IMR-90 (cell line): ENCODE data around the gene AKT2. TPM values are rescaled to one million over a fixed set of nuclear protein-coding genes. Genes with fewer than 3 reads are reported as not detected.

Experiments used
- ATAC-seq: fragments of 200-7000 bp; cut with Tn5 transposase; 2 replicates; pipeline ENCODE4 v1.9.1; 2020; ENCODE audit warnings: low read depth, mild to moderate bottlenecking, moderate library complexity
- BruUV-seq: library from RNA; stranded (reverse); fragments of 400-500 nt; replicated peaks from 2 replicates; lab custom pipeline; 2021; lab: Mats Ljungman, UMichigan
- CTCF ChIA-PET: fragments of 300-600 bp; formaldehyde crosslinking; extraction: SDS; loops from one replicate; lab custom pipeline; 2021; ENCODE audit warnings: antibody characterized with exemption; lab: Yijun Ruan, JAX
- POLR2A ChIA-PET: fragments of 300-600 bp; sonication (Branson Sonifier 250); formaldehyde crosslinking; loops from one replicate; lab custom pipeline; 2022; ENCODE audit warnings: antibody characterized with exemption; ENCODE audit not compliant: unreplicated experiment; lab: Charles Lee
- DNase-seq: peaks from one replicate; pipeline ENCODE4 v3.0.0; 2013
- H2AFZ ChIP-seq: replicated peaks from 2 replicates; pipeline ENCODE3; 2013; ENCODE audit warnings: low read length, mild to moderate bottlenecking; ENCODE audit not compliant: poor library complexity
- H2AK5ac ChIP-seq: 2 replicates; pipeline ENCODE4 v1.6.1; 2013; ENCODE audit warnings: low read depth, low read length, inconsistent platforms
- H2AK9ac ChIP-seq: replicated peaks from 2 replicates; pipeline ENCODE3; 2013; ENCODE audit warnings: mild to moderate bottlenecking, low read depth, low read length, moderate library complexity; ENCODE audit not compliant: poor library complexity
- H2BK120ac ChIP-seq: 2 replicates; pipeline ENCODE4 v1.6.1; 2013; ENCODE audit warnings: low read depth, low read length, inconsistent platforms
- H2BK15ac ChIP-seq: 3 replicates; pipeline ENCODE4 v1.6.1; 2013; ENCODE audit warnings: low read depth, low read length, inconsistent platforms
- H2BK20ac ChIP-seq: 2 replicates; pipeline ENCODE4 v1.6.1; 2013; ENCODE audit warnings: low read depth, mild to moderate bottlenecking, inconsistent platforms, low read length, moderate library complexity
- H2BK5ac ChIP-seq: 2 replicates; pipeline ENCODE4 v1.6.1; 2013; ENCODE audit warnings: mild to moderate bottlenecking, low read depth, low read length, inconsistent platforms; ENCODE audit not compliant: poor library complexity, severe bottlenecking
- H3K14ac ChIP-seq: replicated peaks from 2 replicates; pipeline ENCODE4 v1.6.1; 2013; ENCODE audit warnings: low read depth, low read length, inconsistent platforms
- H3K18ac ChIP-seq: 2 replicates; pipeline ENCODE4 v1.6.1; 2013; ENCODE audit warnings: low read depth, low read length, control low read depth
- H3K23ac ChIP-seq: 2 replicates; pipeline ENCODE4 v1.6.1; 2013; ENCODE audit warnings: low read depth, low read length, inconsistent platforms
- H3K27ac ChIP-seq: 2 replicates; pipeline ENCODE4 v1.5.1; 2013; ENCODE audit warnings: mild to moderate bottlenecking, control low read depth, low read length; ENCODE audit not compliant: insufficient read depth
- H3K27me3 ChIP-seq: 2 replicates; pipeline ENCODE4 v1.6.1; 2013; ENCODE audit warnings: low read length; ENCODE audit not compliant: control insufficient read depth, insufficient read depth
- H3K36me3 ChIP-seq: 2 replicates; pipeline ENCODE4 v1.6.1; 2013; ENCODE audit warnings: low read length, mixed read lengths; ENCODE audit not compliant: control insufficient read depth, insufficient read depth
- H3K4ac ChIP-seq: 2 replicates; pipeline ENCODE4 v1.6.1; 2013; ENCODE audit warnings: low read depth, low read length, inconsistent platforms
- H3K4me1 ChIP-seq: 2 replicates; pipeline ENCODE4 v1.6.1; 2013; ENCODE audit warnings: low read length, mixed read lengths; ENCODE audit not compliant: control insufficient read depth, insufficient read depth
- H3K4me2 ChIP-seq: 2 replicates; pipeline ENCODE4 v1.6.1; 2013; ENCODE audit warnings: low read depth, mild to moderate bottlenecking, control low read depth, low read length, moderate library complexity
- H3K4me3 ChIP-seq: 2 replicates; pipeline ENCODE4 v1.5.1; 2013; ENCODE audit warnings: low read depth, mild to moderate bottlenecking, control low read depth, low read length, moderate library complexity; ENCODE audit not compliant: insufficient read depth
- H3K56ac ChIP-seq: 2 replicates; pipeline ENCODE4 v1.6.1; 2013; ENCODE audit warnings: low read length, inconsistent platforms; ENCODE audit not compliant: insufficient read depth; ENCODE audit errors: extremely low read depth
- H3K79me1 ChIP-seq, 2 experiments: 2 replicates each; pipeline ENCODE4 v1.6.1; 2013; ENCODE audit warnings: low read length in 2 of 2, inconsistent platforms in 1 of 2, low read depth in 1 of 2
- H3K9ac ChIP-seq: 2 replicates; pipeline ENCODE4 v1.6.1; 2013; ENCODE audit warnings: low read depth, low read length, control low read depth
- H3K9me1 ChIP-seq: 2 replicates; pipeline ENCODE4 v1.6.1; 2013; ENCODE audit warnings: low read length, inconsistent platforms; ENCODE audit not compliant: insufficient read depth
- H3K9me3 ChIP-seq: 2 replicates; pipeline ENCODE4 v1.6.1; 2013; ENCODE audit warnings: low read length; ENCODE audit not compliant: control insufficient read depth, insufficient read depth
- H4K20me1 ChIP-seq: 2 replicates; pipeline ENCODE4 v1.6.1; 2013; ENCODE audit warnings: low read length, inconsistent platforms; ENCODE audit not compliant: insufficient read depth
- H4K5ac ChIP-seq: 2 replicates; pipeline ENCODE4 v1.6.1; 2013; ENCODE audit warnings: mild to moderate bottlenecking, low read depth, low read length, control low read depth
- H4K8ac ChIP-seq, 2 experiments: 2 replicates each; pipeline ENCODE4 v1.6.1; 2013; ENCODE audit warnings: low read depth in 2 of 2, low read length in 2 of 2, control low read depth in 1 of 2, inconsistent platforms in 1 of 2
- H4K91ac ChIP-seq: 2 replicates; pipeline ENCODE4 v1.6.1; 2013; ENCODE audit warnings: low read depth, low read length, inconsistent platforms; ENCODE audit not compliant: insufficient read depth
- BHLHE40 ChIP-seq: fragments of 150-350 bp; IDR thresholded peaks from 2 replicates; pipeline ENCODE4 v1.6.1; 2016; ENCODE audit warnings: mild to moderate bottlenecking, low read depth, low read length
- CEBPB ChIP-seq: IDR thresholded peaks from 2 replicates; pipeline ENCODE4 v1.6.1; 2012; ENCODE audit warnings: low read depth, low read length, improper control_type of control experiment
- FOS ChIP-seq: fragments of 150-350 bp; IDR thresholded peaks from 2 replicates; pipeline ENCODE4 v1.6.1; 2016; ENCODE audit warnings: low read depth, low read length
- MXI1 ChIP-seq: IDR thresholded peaks from 2 replicates; pipeline ENCODE4 v1.6.1; 2012; ENCODE audit warnings: low read depth, mild to moderate bottlenecking, low read length, moderate library complexity, borderline replicate concordance
- POLR2A ChIP-seq: IDR thresholded peaks from 2 replicates; pipeline ENCODE4 v1.6.1; 2012; ENCODE audit warnings: mild to moderate bottlenecking, low read depth, low read length
- RFX5 ChIP-seq: IDR thresholded peaks from 2 replicates; pipeline ENCODE4 v1.8.0; 2012; ENCODE audit warnings: low read depth, mild to moderate bottlenecking, low read length, moderate library complexity
- WGBS, 2 experiments: methylation state at CpG; one replicate each; pipeline versions ENCODE4 v1.1.5 to v1.1.7; 2013; ENCODE audit warnings: missing lambda C conversion rate in 2 of 2; ENCODE audit not compliant: insufficient read length in 1 of 2; ENCODE audit errors: extremely low coverage in 2 of 2; 5-methylcytosine and 5-hydroxymethylcytosine counted together
- dilution Hi-C: fragments of 300-500 bp; cut with HindIII; formaldehyde crosslinking; loops from one replicate; pipeline ENCODE4 v1.14.3; 2018; ENCODE audit warnings: low sequenced_read_pairs; ENCODE audit not compliant: unreplicated experiment
- in situ Hi-C: fragments of 300-500 bp; cut with MboI; formaldehyde crosslinking; loops from 3 replicates; pipeline ENCODE4 v1.14.3; 2019; ENCODE audit warnings: low sequenced_read_pairs, inconsistent platforms, mixed read lengths
- intact Hi-C: fragments of 100-400 bp; cut with micrococcal nuclease; formaldehyde crosslinking; loops from 2 replicates; pipeline ENCODE4 v1.10.0; 2022
- polyA plus RNA-seq, 3 experiments: library from polyadenylated mRNA; depleted of rRNA; stranded (reverse); fragments of >200 nt; gene quantifications; 2 replicates each; pipeline ENCODE4 v1.2.3, GENCODE V29; 2012; ENCODE audit warnings: low replicate concordance in 1 of 3
- total RNA-seq: library from RNA; depleted of rRNA; stranded (reverse); fragments of >200 nt; gene quantifications from 2 replicates; pipeline ENCODE4 v1.2.3, GENCODE V29; 2012
- TF ChIP-seq, protein P1 (sequence below): conservative IDR thresholded peaks from 2 replicates; pipeline ENCODE4 v1.5.1; 2012; ENCODE audit warnings: mild to moderate bottlenecking, low read depth, low read length, improper control_type of control experiment
- TF ChIP-seq, protein P2 (sequence below): fragments of 150-350 bp; IDR thresholded peaks from 2 replicates; pipeline ENCODE4 v1.6.1; 2017; ENCODE audit warnings: mild to moderate bottlenecking, antibody characterized with exemption, low read length, low read depth

Gene AKT2
- total and polyA plus RNA-seq, 2 of the 4 experiments (the other 2 are of a cell fraction) = 61.5 to 104 TPM

DNA sequence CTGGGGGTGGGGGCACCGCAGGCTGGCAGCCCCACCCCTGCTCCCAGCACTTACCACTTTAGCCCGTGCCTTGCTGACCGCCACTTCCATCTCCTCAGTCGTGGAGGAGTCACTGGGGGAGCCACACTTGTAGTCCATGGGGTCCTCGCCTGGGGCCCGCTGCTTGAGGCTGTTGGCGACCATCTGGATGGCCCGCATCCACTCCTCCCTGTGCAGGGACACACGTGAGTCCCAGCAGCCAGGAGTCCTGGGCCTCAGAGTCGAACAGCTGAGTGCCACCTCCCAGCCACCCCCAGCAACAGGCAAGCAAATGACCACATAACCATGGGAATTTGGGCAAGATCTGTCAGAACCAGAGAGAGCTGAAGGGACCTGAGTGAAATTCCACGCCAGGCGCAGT, 42.7 kb downstream of the AKT2 start:
- Histone ChIP-seq H3K9ac (no peak overlapping the region), H4K8ac (no peak overlapping the region), H2BK15ac (no peak overlapping the region), H3K27me3 (no peaks in the 10 kb centered on the region), H3K79me1 (peaks cover 14 to 38% of the 10 kb centered on the region in 2 experiments), H3K4me3 (no peak overlapping the region), H3K23ac (no peak overlapping the region), H4K91ac (no peak overlapping the region), H2BK20ac (no peak overlapping the region), H2AK9ac (no peak overlapping the region), H2AFZ (no peak overlapping the region), H3K56ac (no peak overlapping the region), H3K4ac (no peak overlapping the region), H2AK5ac (no peak overlapping the region), H3K36me3 (peaks cover 43% of the 10 kb centered on the region), H3K9me3 (no peaks in the 10 kb centered on the region), H2BK5ac (no peak overlapping the region), H4K20me1 (peaks cover 6% of the 10 kb centered on the region), H3K14ac (no peak overlapping the region), H4K5ac (no peak overlapping the region), H3K4me2 (no peak overlapping the region), H3K4me1 (no peaks in the 10 kb centered on the region), H3K18ac (no peak overlapping the region), H3K27ac (no peak overlapping the region), H3K9me1 (peaks cover 9% of the 10 kb centered on the region; the same call in 1 of the 2 replicates), H2BK120ac (no peak overlapping the region)
- ChIA-PET POLR2A (no interaction called here), CTCF (no interaction called here)
- in situ Hi-C loops = no loop called here
- intact Hi-C loops = no loop called here
- dilution Hi-C loops = no loop called here
- TF ChIP-seq POLR2A (no peak), MXI1 (no peak), FOS (no peak), BHLHE40 (no peak), CEBPB (no peak), RFX5 (no peak)
- TF ChIP-seq, protein P1, sequence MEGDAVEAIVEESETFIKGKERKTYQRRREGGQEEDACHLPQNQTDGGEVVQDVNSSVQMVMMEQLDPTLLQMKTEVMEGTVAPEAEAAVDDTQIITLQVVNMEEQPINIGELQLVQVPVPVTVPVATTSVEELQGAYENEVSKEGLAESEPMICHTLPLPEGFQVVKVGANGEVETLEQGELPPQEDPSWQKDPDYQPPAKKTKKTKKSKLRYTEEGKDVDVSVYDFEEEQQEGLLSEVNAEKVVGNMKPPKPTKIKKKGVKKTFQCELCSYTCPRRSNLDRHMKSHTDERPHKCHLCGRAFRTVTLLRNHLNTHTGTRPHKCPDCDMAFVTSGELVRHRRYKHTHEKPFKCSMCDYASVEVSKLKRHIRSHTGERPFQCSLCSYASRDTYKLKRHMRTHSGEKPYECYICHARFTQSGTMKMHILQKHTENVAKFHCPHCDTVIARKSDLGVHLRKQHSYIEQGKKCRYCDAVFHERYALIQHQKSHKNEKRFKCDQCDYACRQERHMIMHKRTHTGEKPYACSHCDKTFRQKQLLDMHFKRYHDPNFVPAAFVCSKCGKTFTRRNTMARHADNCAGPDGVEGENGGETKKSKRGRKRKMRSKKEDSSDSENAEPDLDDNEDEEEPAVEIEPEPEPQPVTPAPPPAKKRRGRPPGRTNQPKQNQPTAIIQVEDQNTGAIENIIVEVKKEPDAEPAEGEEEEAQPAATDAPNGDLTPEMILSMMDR = no peak
- TF ChIP-seq, protein P2, sequence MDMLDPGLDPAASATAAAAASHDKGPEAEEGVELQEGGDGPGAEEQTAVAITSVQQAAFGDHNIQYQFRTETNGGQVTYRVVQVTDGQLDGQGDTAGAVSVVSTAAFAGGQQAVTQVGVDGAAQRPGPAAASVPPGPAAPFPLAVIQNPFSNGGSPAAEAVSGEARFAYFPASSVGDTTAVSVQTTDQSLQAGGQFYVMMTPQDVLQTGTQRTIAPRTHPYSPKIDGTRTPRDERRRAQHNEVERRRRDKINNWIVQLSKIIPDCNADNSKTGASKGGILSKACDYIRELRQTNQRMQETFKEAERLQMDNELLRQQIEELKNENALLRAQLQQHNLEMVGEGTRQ = no peak
- no peak for ATAC-seq
- DNase-seq = no peak
- BruUV-seq = no TSS peak
- 96% methylated on average over 7 of the region's 12 CpGs; no CpG with 5 or more reads in 1 of the 2 experiments for WGBS, 2 experiments
